NCI-H2029 (cell line): ENCODE measurements around the gene NMS.
A peak's percentile ranks its signal among the peaks of the same experiment; 100 is the strongest.
"Not testable (repeated sequence)": the region's sequence is repeated elsewhere in the genome, so short reads cannot be mapped to it uniquely, and the experiment has no call there.

Source experiments
- DNase-seq: peaks from one replicate; lab custom pipeline; 2025; lab: John Stamatoyannopoulos, UW

The NMS gene, protein sequence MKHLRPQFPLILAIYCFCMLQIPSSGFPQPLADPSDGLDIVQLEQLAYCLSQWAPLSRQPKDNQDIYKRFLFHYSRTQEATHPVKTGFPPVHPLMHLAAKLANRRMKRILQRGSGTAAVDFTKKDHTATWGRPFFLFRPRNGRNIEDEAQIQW

DNA sequence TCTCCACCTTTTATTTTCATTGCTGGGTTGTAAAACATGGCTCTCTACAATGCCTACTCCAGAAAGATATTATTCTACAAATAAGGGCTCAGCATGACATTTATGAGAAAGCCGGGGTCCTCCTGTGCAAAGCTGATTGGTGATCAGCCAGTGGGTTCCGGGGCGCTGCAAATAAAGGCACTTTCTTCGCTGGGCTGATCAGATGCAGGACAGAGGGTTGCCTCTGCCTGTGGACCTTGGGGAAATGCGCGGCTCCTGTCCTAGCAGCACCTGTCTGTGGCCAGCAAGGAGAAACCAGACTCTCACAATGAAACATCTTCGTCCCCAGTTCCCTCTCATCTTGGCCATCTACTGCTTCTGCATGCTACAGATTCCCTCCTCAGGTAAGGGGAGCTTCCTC, at the start of gene NMS:
NMS (plus strand) TSS at position 301 of the 400 bp plus-strand sequence; CDS start at position 308, 7 bp downstream.
- no peak for DNase-seq

DNA sequence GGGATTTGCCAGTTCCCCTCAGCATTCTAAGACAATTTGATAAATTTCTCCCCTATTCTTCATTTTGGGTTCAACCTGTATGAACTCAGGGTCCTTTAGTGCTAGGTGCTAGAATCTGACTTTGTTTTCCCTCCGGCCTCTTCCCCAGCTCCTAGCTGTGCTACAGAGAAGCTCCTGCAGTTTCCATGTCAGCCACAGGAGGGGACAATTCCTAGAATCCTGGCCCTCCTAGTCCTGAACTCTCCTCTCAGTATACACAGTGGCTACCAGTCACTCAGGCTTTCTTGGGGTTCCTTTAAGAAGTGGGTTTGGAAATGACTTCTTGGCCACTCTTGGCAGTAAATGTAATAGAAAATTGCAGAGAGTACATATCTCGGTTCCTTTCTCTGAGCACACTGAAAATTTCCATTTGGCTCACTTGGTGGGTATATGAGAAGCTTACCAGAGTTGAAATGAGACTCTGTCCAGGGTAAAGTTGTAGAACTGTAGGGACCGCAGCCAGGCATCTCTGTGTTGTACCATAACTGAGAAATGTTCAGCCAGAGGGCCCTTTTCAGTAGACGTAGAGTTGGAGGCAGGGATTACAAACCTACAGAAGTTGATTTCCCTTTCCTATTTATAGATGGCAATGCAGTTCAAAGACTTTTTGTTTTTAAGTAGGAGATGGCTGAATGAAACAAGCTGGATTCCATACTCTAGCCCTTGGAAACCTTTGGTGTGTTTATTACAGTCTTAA, 47.8 kb upstream of the NMS start:
- DNase-seq, result no peak

DNA sequence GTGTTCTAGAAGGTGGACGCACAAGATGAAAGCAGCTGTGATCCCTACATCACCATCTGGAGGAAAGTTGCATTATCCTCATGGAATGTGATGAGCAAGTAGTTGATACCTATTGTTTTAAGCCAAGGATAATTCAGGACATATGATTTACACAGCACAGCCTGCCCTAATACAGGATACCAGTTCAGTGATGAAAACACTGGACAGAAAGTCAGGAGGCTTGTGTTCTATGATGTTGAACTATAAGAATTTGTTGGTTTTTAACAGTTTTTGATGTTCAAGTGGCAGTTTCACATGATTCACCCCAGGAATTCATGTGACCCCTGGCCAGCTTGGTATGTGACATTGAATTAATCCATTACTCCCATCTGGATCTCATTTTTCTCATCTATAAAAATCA, 46.7 kb upstream of the NMS start:
- DNase-seq, result no peak

DNA sequence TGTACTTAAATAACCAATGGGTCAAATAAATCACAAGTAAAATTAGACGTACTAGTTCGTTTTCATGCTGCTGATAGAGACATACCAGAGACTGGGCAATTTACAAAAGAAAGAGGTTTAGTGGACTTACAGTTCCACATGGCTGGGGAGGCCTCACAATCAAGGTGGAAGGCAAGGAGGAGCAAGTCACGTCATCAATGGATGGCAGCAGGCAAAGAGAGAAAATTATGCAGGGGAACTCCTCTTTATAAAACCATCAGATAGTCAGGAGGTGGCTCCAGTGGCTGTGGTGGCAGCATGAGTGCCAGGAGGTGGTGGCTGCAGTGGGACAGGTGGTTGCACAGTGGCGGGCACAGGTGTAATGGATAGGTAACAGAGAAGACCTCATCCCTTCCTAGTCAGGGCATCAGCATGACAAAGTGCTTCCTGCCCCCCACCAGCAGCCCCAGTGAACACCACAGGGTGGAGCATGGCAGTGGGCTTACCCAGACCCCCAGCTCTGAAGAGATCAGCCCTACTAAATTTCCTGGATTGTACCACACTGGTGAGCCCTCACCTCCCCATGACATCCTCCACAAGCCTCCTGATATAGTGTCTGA, 45.9 kb upstream of the NMS start:
- no peak for DNase-seq

DNA sequence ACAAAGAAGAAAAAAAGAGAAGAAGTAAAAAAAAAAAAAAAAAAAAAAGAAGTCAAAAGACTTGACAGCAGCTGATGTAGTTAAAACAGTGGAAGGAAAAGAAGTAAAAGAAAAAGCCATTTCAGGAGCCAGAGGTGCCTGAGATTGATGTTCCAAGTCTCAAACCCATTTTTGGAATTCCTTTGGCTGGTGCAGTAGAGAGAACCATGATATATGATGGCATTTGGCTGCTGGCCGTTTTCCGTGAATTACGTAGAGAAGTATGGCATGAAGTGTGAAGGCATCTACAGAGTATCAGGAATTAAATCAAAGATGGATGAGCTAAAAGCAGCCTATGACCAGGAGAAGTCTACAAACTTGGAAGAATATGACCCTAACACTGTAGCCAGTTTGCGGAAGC, 45.2 kb upstream of the NMS start:
- no peak for DNase-seq

DNA sequence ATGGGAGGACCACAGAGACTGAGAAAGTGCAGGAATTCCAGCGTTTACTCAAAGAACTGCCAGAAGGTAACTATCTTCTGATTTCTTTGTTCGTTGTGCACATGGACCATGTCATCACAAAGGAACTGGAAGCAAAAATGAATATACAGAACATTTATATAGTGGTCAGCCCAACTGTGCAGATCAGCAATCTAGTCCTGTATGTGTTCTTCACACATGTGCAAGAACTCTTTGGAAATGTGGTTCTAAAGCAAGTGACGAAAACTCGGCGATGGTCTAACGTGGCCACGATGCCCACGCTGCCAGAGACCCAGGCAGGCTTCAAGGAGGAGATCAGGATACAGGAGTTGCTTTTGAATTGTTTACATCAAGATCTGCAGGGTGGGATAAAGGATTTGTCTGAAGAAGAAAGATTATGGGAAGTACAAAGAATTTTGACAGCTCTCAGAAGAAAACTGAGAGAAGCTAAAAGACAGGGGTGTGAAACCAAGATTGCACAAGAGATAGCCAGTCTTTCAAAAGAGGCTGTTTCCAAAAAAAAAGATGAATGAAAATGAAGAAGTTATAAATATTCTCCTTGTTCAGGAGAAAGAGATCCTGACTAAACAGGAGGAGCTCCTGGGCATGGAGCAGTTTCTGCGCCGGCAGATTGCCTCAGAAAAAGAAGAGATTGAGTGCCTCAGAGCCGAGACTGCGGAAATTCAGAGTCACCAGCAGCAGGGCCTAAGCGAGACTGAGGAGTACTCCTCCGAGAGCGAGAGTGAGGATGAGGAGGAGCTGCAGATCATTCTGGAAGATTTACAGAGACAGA, 44.5 kb upstream of the NMS start:
- no peak for DNase-seq

DNA sequence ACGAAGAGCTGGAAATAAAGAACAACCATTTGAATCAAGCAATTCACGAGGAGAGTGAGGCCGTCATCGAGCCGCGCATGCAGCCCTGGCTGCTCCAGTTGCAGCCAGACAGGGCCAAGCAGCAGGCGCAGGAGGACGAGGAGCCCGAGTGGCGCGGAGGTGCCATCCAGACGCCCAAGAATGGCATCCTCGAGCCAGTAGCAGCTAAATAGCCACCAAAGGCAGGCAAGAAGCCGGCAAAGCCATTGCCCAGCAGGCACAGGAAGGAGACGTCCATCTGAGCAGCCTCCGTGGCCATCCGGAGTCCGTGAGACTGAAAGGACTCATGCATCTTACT, 43.9 kb upstream of the NMS start:
- DNase-seq, result no peak

DNA sequence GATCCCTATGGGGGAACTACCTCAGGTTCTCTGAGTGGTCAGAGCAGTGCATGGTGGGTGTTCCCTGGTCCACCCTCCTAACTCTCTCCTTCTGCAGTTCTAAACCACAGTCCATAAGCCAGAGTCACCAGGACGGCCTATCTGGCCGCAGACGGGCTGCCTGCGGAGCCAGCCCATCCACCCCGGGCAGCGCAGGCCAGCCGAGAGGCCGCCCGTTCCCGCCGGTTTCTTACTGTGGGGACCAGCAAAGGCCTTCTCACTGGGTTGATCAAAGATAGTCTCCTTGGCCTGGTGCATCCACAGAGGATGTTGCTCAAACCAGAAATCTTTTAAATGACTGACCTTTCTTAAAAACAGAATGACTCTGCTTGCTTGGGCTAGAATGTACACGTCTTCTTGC, 43.2 kb upstream of the NMS start:
- DNase-seq, result no peak

DNA sequence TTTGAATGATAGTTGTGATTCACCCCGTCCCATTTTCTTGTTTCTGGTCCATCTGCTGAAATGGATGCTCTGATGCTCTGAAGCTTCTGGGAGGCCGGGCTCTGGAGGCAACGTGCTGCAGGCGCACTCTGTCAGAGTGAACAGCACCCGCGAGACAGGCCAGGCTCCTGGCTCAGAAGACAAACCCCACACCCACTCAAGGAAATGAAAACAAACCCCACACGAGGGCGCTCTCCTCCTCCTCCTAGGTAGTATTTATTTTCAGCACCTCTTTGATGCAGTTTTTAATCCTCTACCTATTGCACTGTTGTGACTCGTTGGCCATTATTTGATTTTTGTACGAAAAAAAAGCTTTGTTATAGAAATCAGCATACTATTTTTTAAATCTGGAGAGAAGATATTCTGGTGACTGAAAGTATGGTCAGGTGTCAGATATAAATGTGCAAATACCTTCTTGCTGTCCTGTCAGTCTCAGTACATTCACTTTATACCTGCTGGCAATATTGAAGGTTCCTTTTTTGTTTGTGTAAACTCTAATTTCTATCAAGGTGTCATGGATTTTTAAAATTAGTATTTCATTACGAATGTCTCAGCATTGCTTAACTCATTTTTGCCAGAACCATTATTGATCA, 42.5 kb upstream of the NMS start:
- DNase-seq, result peak; percentile 33

DNA sequence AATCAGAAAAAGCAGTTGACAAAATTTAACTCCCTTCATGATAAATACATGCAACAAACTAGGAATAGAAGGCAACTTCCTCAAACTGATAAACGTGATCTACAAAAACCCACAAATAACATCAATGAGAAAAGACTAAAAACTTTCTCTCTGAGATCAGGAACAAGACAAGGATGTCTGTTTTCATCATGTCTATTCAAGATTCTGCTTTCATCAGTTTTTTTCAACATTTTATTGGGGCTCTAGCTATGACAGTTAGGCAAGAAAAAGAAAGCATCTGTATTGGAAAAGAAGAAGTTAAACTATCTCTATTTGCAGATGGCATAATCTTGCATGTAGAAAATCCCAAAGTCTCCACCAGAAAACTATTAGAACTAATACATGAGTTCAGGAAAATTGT, 40.6 kb upstream of the NMS start:
- DNase-seq, result no peak

DNA sequence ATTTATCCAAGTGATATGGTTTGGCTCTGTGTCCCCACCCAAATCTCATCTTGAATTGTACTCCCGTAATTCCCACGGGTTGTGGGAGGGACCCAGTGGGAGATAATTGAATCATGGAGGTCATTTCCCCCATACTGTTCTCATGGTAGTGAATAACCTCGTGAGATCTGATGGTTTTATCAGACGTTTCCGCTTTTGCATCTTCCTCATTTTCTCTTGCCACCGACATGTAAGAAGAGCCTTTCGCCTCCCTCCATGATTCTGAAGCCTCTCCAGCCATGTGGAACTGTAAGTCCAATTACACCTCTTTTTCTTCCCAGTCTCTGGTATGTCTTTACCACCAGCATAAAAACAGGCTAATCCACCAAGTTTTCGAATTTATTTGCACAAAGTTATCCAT, 32.5 kb upstream of the NMS start:
- no peak for DNase-seq

DNA sequence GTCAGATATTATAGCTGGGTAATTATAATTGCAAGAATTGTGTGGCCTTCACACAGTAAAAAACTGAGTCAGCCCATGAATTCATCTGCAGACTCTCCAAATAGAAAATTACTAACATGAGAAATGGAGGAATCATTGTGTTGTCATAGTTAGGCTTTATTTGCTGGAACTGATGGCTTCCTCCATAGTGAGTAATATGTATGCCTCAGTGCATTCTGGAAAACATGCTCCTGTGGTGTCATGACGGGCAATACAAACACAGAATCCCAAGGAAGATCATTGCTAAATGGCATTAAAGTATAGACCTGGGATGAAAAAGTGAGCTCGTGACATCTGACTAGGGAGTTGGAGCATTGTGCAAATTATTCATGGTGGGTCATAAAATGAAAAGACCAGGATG, 23.6 kb upstream of the NMS start:
- DNase-seq, result no peak

DNA sequence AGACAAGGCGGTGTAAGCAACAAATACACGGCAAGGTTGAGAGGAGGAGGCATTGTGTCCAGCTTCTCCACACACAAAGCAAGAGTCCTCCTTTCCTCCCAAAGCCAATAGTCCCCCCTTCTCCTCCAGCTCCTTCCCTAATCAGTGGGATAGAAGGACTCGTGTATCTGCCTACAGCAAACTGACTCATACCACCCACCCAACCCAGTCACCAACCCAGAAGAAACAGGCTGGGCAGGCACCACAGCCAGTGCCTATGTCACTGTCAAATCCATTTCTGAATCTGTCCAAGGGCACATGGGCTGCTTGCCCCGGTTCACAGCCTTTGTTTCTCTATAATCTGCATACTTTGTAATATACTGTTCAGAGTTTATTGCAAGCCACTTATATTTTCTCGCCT, 19.2 kb upstream of the NMS start:
- no peak for DNase-seq

DNA sequence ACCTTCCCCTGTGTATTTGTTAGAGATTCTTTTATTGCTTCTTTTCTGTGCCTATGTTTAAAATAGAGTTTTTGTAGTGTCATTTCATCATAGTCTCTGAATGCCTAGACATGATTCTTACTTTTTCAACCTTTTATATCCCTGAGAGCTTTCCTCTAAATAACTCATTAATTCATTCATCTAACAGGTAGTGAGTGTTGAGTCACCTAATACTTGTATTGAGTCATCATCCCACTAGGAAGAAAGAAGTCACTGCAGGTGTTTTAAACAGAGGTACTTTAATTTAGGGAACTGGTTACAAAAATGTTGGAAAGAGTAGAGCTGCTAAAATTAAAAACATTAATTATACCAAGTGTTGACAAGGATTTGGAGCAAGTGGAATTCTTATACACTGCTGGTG, 18.5 kb upstream of the NMS start:
- no peak for DNase-seq

DNA sequence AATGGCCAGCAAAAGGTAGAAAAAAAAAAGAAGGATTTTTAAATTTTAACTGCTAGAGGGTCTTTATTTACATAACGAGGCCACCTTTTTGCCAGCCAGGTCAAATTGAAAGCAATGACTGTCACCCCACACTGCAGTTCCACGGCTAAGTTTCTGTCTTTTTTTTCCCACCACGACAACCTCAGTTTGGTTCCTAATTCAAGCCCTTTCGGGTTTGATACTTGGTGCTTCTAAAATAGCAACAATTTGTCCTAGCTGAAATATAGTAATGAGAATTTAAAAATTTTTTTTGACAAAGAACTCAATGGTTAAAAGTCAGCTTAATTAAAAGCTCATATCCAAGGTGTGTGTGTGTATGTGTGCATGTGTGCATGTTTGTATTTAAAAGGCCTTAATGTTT, 16.4 kb upstream of the NMS start:
- DNase-seq, result no peak

DNA sequence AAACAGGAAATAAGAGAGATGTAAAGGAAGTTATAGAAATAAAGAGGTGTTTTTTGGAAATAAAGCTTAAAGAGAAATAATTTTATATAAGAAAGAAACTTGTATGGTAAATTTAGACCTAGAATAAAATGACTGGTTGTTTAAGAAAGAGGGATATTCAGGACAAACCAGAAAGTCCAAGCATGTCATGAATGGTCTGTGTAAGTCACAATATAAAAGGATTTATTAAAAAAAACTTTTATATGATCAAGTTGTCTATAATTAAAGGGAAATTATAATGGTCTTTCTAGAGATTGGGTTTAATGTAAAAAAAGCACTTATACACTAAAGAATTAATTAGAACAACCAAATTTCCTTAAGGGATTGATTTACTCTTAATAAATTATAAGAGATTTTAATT, 13.9 kb upstream of the NMS start:
- DNase-seq, result not testable (repeated sequence)

DNA sequence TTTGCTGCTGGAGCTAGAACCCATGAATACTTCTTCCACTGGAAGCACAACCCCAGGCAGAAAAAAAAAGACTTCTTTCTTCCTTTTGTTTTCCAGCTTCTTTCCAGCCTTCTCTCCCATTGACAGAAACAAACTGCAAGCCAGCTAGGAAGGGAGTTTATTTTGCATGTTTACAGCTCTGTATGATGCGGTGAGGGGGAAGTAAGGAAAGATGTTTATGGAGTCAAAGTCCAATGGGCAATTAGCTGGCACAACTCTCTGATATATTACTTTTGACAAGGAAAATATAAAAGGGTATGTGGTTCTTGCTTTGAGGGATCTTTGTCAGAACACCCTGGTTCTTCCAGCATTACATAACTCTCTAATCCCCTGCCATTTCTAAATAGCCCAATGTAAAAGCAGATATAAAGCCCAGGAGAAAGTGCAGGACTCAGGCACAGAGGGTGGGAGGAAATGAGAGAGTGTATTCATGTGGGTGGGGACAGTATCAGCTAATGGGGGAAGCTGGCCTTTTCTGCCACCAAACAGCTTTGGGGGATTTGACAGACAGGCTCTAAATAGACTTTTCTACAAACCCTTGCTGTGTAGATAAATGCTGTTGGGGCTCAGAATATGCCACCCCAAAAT, 9.3 kb upstream of the NMS start:
- no peak for DNase-seq

DNA sequence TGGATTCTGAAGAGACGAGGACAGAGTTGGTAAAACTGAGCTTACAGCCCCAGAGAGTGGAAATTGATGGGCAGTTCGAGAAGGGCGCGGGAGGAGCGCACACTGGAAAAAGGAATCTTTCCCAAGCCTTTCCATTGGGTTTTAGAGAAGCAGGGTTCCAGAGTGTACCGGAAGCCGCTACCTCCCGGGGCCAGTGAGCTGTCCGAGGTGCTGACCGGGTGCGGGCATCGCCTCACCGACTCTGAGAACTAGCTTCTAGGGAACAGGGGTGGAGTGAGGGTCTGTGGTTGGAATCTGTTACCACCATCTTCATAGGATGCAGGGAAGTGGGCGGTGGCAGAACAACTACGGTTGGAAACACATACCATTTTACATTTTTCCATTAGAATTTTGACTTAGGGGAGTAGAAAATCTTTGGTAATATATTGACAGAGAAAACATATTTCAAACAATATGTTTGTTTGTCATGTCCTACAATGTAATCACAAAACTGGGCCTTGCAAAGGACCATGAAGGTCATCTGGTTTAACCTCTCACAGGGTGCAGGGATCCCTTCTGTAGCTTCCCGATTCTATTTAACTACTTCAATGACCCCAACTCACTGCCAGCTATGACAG, 724 bp downstream of the NMS start:
- no peak for DNase-seq

DNA sequence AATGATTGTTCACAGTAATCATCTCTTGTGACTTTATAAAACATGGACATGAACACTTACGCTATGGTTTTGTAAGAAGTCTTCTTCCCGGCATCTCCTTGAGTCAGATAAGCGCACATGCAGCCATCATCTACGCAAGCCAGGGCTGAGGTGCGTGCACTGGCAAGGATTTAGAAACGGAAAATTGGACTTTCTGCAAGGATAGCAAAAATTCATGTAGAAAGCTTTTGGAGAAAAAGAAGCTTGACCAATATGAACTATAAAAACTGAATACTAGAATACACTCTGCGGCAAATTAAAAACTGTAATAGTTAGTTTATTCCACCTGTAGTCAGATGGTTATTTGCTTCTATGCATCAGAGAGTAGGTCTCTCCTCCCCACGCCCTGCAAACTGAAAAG, 6.3 kb downstream of the NMS start:
- no peak for DNase-seq

DNA sequence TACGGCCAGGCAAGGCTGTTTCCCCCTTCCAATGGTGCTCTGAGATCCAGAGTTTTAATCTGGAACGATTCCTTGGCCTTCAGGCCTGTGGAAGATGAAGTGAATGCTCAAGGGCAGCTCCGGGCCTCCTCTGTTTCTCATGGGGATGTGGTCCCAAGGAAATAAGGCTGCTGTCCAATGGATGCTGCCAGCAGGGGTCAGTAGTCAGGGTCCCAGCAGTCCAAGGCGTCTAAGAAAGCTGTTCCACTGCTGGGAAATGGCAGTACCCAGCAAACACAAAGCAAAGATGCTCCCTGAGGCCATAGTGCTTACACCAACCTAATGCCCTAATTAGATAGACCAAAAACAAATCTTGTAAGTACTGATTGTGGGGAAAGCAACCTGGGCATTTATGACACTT, 12.5 kb downstream of the NMS start:
- no peak for DNase-seq

DNA sequence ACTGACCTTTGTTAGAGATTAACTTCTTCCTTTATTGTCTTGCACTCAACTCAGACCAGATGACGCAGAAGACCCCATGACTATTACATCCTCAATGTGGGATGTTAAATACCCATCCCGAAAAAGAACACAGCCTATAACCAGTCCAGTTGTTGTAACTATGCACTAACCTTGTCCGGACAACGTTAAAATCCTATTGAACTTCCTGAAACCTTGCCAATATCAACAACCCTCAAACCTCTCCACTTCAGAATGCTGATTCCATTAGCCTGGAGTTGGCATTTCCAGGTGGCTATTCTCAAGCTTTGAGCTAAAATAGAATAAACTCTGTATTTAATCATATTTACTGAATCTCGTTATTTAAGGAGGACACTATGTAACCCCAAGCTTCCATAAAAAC, 13.6 kb downstream of the NMS start:
- peak; percentile 49 for DNase-seq

DNA sequence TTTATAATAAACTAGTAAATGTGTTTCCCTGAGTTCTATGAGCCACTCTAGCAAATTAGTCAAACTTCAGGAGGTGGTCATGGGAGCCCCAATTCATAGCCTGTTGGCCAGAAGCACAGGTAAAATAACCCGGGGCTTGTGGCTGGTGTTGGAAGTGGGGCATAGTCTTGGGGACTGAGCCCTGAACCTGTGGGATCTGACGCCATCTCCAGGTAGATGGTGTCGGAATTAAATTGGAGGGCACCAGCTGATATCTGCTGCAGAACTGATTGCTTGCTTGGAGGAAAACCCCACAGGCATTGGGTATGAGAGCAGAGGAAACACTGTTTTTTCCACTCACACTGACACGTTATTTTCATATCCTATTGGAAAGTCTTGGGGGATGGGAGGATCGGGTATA, 14.1 kb downstream of the NMS start:
- no peak for DNase-seq
